ENCODE measurements around the gene TMEM132D.

DNA sequence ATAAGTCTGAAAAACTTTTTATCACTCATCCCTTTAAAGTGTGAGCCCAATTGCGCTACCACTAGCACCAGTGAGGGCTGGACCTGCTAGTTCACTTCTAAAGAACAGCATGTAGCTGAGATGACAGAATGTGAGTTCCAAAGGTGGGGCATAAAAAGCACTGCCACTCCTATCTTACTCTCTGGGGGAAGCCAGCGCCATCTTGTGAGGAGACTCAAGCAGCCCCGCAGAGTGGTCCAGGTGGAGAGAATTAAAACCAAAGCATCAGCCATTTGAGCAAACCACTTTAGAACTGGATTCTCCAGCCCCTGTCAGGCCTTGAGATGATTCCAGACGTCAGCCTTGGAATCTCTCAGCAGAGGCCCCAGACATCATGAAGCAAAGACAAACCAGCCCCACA is 39.9 kb downstream of the TMEM132D start:
- TF ChIP-seq EZH2 (IDR thresholded peaks at IDR 0.05; ENCODE audit: insufficient read depth, poor library complexity, severe bottlenecking) (no peak), EZH2phosphoT487 (IDR thresholded peaks at IDR 0.05; ENCODE audit: insufficient read depth, low read depth) (no peak)

Data from GM23248 (cell line).